GM23248 (cell line): ENCODE data around the gene VWA8. TPM values are rescaled to one million over a fixed set of nuclear protein-coding genes. Genes with fewer than 3 reads are reported as not detected.

Experiments used
- DNase-seq: peaks from one replicate; pipeline ENCODE4 v3.0.0-alpha.2; 2015
- H2AFZ ChIP-seq: fragments of 200-600 bp; sonication (generic); 2 replicates; pipeline ENCODE4 v1.6.1; 2016; ENCODE audit warnings: antibody characterized with exemption
- H3F3A ChIP-seq: fragments of 200-600 bp; sonication (generic); 2 replicates; pipeline ENCODE4 v1.6.1; 2016; ENCODE audit warnings: mild to moderate bottlenecking, antibody characterized with exemption, mixed run types; ENCODE audit not compliant: insufficient read depth
- H3K27ac ChIP-seq: fragments of 200-600 bp; sonication (generic); 2 replicates; pipeline ENCODE4 v1.5.1; 2016; ENCODE audit warnings: mild to moderate bottlenecking
- H3K27me3 ChIP-seq: fragments of 200-600 bp; sonication (generic); replicated peaks from 2 replicates; pipeline ENCODE4 v1.6.1; 2016; ENCODE audit warnings: mild to moderate bottlenecking; ENCODE audit not compliant: insufficient read depth
- H3K36me3 ChIP-seq: fragments of 200-600 bp; sonication (generic); 2 replicates; pipeline ENCODE4 v1.6.1; 2016; ENCODE audit warnings: low read depth, mild to moderate bottlenecking
- H3K4me1 ChIP-seq: fragments of 200-600 bp; sonication (generic); 2 replicates; pipeline ENCODE4 v1.6.1; 2016; ENCODE audit warnings: mild to moderate bottlenecking; ENCODE audit not compliant: insufficient read depth
- H3K4me2 ChIP-seq: fragments of 200-600 bp; sonication (generic); one replicate; pipeline ENCODE4 v1.6.1; 2016; ENCODE audit warnings: mild to moderate bottlenecking; ENCODE audit not compliant: unreplicated experiment
- H3K4me3 ChIP-seq: fragments of 200-600 bp; sonication (generic); 2 replicates; pipeline ENCODE4 v1.5.1; 2016; ENCODE audit warnings: mild to moderate bottlenecking
- H3K79me2 ChIP-seq: fragments of 200-600 bp; sonication (generic); 2 replicates; pipeline ENCODE4 v1.6.1; 2016; ENCODE audit warnings: mild to moderate bottlenecking; ENCODE audit not compliant: insufficient read depth
- H3K9ac ChIP-seq: fragments of 200-600 bp; sonication (generic); 2 replicates; pipeline ENCODE4 v1.6.1; 2016; ENCODE audit warnings: mild to moderate bottlenecking
- H3K9me2 ChIP-seq: fragments of 200-600 bp; sonication (generic); 2 replicates; pipeline ENCODE4 v1.6.1; 2016; ENCODE audit warnings: mixed run types, mild to moderate bottlenecking, moderate library complexity; ENCODE audit not compliant: insufficient read depth
- H3K9me3 ChIP-seq: fragments of 200-600 bp; sonication (generic); one replicate; pipeline ENCODE4 v1.6.1; 2017; ENCODE audit warnings: low read depth
- H4K20me1 ChIP-seq: fragments of 200-600 bp; sonication (generic); 2 replicates; pipeline ENCODE4 v1.6.0; 2016; ENCODE audit not compliant: insufficient read depth
- EZH2 ChIP-seq: fragments of 200-600 bp; sonication (generic); IDR thresholded peaks from 2 replicates; pipeline ENCODE4 v1.6.1; 2018; ENCODE audit warnings: antibody characterized with exemption, mild to moderate bottlenecking; ENCODE audit not compliant: insufficient read depth, poor library complexity, severe bottlenecking
- EZH2phosphoT487 ChIP-seq: fragments of 200-600 bp; sonication (generic); IDR thresholded peaks from 2 replicates; pipeline ENCODE4 v1.6.1; 2018; ENCODE audit warnings: antibody characterized with exemption, moderate library complexity, mild to moderate bottlenecking, low read depth; ENCODE audit not compliant: insufficient read depth
- WGBS, 2 experiments: methylation state at CpG; one replicate each; pipeline ENCODE4 v1.1.6; 2015 to 2017; ENCODE audit warnings: low lambda C conversion rate in 2 of 2, low coverage in 1 of 2; ENCODE audit errors: missing lambda C conversion rate in 2 of 2; 5-methylcytosine and 5-hydroxymethylcytosine counted together
- in situ Hi-C: fragments of 300-500 bp; cut with MboI; formaldehyde crosslinking; loops from 2 replicates; pipeline ENCODE4 v1.15.0; 2020
- polyA plus RNA-seq: library from polyadenylated mRNA; unstranded; fragments of >200 nt; fragmentation: Nextera tagmentation; extraction: Ambion mirVana; gene quantifications from 2 replicates; pipeline ENCODE4 v1.2.1, GENCODE V29; 2016
- total RNA-seq: library from RNA; depleted of rRNA; stranded (reverse); fragments of >200 nt; shearing (Covaris generic); gene quantifications from 2 replicates; pipeline ENCODE4 v1.2.3, GENCODE V29; 2014

VWA8 gene
- total and polyA plus RNA-seq, 2 experiments from 2014 or later, result 3.9 to 10.1 TPM

DNA sequence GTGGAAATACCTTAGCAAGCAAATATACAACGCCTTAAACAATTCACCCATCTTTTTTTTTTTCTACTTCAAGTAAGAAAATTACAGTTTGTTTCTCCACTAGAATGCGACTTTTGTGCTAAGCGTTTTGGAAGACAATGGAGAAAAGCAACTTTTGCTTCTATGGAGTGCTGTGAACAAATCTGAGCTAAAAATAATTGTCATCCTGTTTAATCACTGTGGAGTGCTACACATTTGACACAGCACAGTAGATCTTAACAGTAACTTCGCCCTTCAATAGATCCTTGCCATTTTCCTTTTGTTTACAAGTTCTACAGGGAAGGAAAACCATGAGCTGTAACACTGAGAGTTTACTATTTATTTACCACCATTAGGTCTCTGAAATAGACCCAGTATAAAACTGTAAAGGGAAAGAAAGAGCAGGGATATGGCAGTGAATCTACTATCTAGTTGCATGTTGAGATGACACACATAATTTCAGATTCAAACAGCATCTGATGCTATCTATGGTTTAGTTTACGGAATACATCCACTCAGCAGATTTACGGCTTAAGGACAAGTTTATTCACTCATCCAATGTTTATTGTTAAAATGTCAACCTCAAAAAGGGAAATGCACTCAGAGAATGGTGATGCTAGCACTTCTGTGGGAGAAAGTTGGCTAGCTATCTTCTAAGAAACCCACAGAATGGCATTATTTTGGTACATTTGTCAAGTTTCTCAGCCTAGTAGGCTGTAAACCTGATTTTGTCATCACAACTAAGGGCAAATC lies 175.3 kb downstream of the VWA8 start:
- no peak overlapping the region for H3K27ac ChIP-seq
- in situ Hi-C loops, result no loop called here
- H4K20me1 ChIP-seq, result no peaks in the 10 kb centered on the region
- TF ChIP-seq EZH2 (no peak), EZH2phosphoT487 (no peak)
- no peak for DNase-seq
- no peak overlapping the region for H3K9ac ChIP-seq
- H3K36me3 ChIP-seq, result no peaks in the 10 kb centered on the region
- no peaks in the 10 kb centered on the region for H3K9me2 ChIP-seq
- H3K4me3 ChIP-seq, result no peak overlapping the region
- H3K4me1 ChIP-seq, result peaks cover 15% of the 10 kb centered on the region
- peaks cover 14% of the 10 kb centered on the region for H3F3A ChIP-seq
- no peak overlapping the region for H2AFZ ChIP-seq
- H3K79me2 ChIP-seq, result no peaks in the 10 kb centered on the region
- no peak overlapping the region for H3K4me2 ChIP-seq
- 93 to 95% methylated on average over 6 of the region's 6 CpGs for WGBS, 2 experiments
- H3K9me3 ChIP-seq, result no peaks in the 10 kb centered on the region
- H3K27me3 ChIP-seq, result no peaks in the 10 kb centered on the region

DNA sequence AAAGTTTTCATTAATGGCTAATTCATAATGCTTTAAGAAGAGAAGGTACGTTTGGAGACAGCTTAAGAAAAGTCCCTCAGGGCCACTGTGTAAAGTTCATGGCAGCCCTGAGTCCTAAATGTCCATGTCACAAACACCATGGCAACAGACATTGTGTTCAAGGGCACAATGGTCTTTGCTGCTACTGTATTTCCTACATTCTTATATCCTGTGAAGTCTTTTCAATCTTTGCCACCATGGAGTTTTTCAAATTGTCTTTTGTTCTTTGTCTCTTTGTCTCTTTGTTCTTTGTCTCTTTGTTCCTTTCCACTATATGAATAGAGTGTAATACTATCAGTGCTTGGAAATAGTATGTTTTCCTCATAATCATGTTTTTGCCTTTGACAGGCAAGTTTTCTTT lies 178.8 kb downstream of the VWA8 start:
- no peak for DNase-seq
- no peak overlapping the region for H3K4me2 ChIP-seq
- no peak overlapping the region for H3K4me3 ChIP-seq
- TF ChIP-seq EZH2phosphoT487, result no peak
- no peak for TF ChIP-seq EZH2
- in situ Hi-C loops, result no loop called here
- peaks cover 19% of the 10 kb centered on the region for H3F3A ChIP-seq
- peaks cover 19% of the 10 kb centered on the region for H3K4me1 ChIP-seq
- no peaks in the 10 kb centered on the region for H3K9me2 ChIP-seq
- H2AFZ ChIP-seq, result no peak overlapping the region
- WGBS, 2 experiments, result 75 to 84% methylated on average over 1 of the region's 1 CpG
- H3K27me3 ChIP-seq, result no peaks in the 10 kb centered on the region
- H3K27ac ChIP-seq, result no peak overlapping the region
- no peaks in the 10 kb centered on the region for H3K9me3 ChIP-seq
- no peaks in the 10 kb centered on the region for H3K79me2 ChIP-seq
- H3K9ac ChIP-seq, result no peak overlapping the region
- no peaks in the 10 kb centered on the region for H3K36me3 ChIP-seq
- no peaks in the 10 kb centered on the region for H4K20me1 ChIP-seq

- TF ChIP-seq EZH2, result no peak
- TF ChIP-seq EZH2phosphoT487, result no peak
- H3K9me2 ChIP-seq, result no peaks in the 10 kb centered on the region
- H3K27me3 ChIP-seq, result no peaks in the 10 kb centered on the region
- WGBS, 2 experiments, result 59 to 61% methylated on average over 5 of the region's 5 CpGs
- H3F3A ChIP-seq, result peaks cover 19% of the 10 kb centered on the region
- H3K79me2 ChIP-seq, result no peaks in the 10 kb centered on the region
- DNase-seq, result peak; percentile 86
- H3K27ac ChIP-seq, result peak overlapping the region; percentile 48
- no peak overlapping the region for H3K9ac ChIP-seq
- no peaks in the 10 kb centered on the region for H3K9me3 ChIP-seq
- peak overlapping the region; percentile 68 for H3K4me2 ChIP-seq
- H2AFZ ChIP-seq, result peak overlapping the region; percentile 58
- H3K36me3 ChIP-seq, result no peaks in the 10 kb centered on the region
- in situ Hi-C loops, result no loop called here
- H3K4me1 ChIP-seq, result peaks cover 19% of the 10 kb centered on the region
- H3K4me3 ChIP-seq, result peak overlapping the region; percentile 49
- no peaks in the 10 kb centered on the region for H4K20me1 ChIP-seq
Measured at GRCh38 chr13:41780715-41781706, 179.9 kb downstream of the VWA8 start.

- H4K20me1 ChIP-seq, result no peaks in the 10 kb centered on the region
- no peaks in the 10 kb centered on the region for H3K9me2 ChIP-seq
- no peaks in the 10 kb centered on the region for H3K9me3 ChIP-seq
- in situ Hi-C loops, result no loop called here
- H3F3A ChIP-seq, result peaks cover 2% of the 10 kb centered on the region; the same call in 1 of the 2 replicates
- H2AFZ ChIP-seq, result no peak overlapping the region
- H3K36me3 ChIP-seq, result no peaks in the 10 kb centered on the region
- TF ChIP-seq EZH2phosphoT487 (no peak), EZH2 (no peak)
- H3K79me2 ChIP-seq, result no peaks in the 10 kb centered on the region
- DNase-seq, result no peak
- peaks cover 4% of the 10 kb centered on the region for H3K4me1 ChIP-seq
- no peak overlapping the region for H3K27ac ChIP-seq
- no peak overlapping the region for H3K4me3 ChIP-seq
- no peak overlapping the region for H3K9ac ChIP-seq
- WGBS, 2 experiments, result 80% methylated on average over 2 of the region's 2 CpGs
- H3K27me3 ChIP-seq, result no peaks in the 10 kb centered on the region
- H3K4me2 ChIP-seq, result no peak overlapping the region
Measured at GRCh38 chr13:41775251-41775650, 185.7 kb downstream of the VWA8 start.
